HCT116 (cell line): ENCODE measurements around the gene EPHB2. TPM values are rescaled to one million over a fixed set of nuclear protein-coding genes. Genes with fewer than 3 reads are reported as not detected.

Experiments
- ATAC-seq: fragments of 200-7000 bp; cut with Tn5 transposase; 2 replicates; pipeline ENCODE4 v1.9.1; 2020; ENCODE audit warnings: mild to moderate bottlenecking, moderate library complexity
- BruUV-seq: library from RNA; stranded (reverse); fragments of 400-500 nt; replicated peaks from 2 replicates; lab custom pipeline; 2021; lab: Mats Ljungman, UMichigan
- CTCF ChIA-PET: fragments of 300-600 bp; sonication (Branson Sonifier 250); formaldehyde crosslinking; loops from one replicate; lab custom pipeline; 2021; ENCODE audit warnings: antibody characterized with exemption; lab: Charles Lee
- POLR2A ChIA-PET: fragments of 300-600, 350-600 bp; sonication (Branson Sonifier 250); formaldehyde crosslinking; loops from one replicate; lab custom pipeline; 2021; ENCODE audit warnings: antibody characterized with exemption; lab: Charles Lee
- RAD21 ChIA-PET, 2 experiments: fragments of 300-600 bp; sonication (Branson Sonifier 250); formaldehyde crosslinking; loops; one replicate each; lab custom pipeline; 2023; ENCODE audit warnings: low total read pairs in 2 of 2; ENCODE audit not compliant: uncharacterized antibody in 2 of 2, unreplicated experiment in 2 of 2, low non-redundant PET in 1 of 2; lab: Charles Lee
- DNase-seq: peaks from one replicate; pipeline ENCODE4 v3.0.0-alpha.2; 2010; ENCODE audit warnings: low read depth, low spot score
- H2AFZ ChIP-seq: fragments of 200-600 bp; shearing (Covaris generic), sonication (generic); 2 replicates; pipeline ENCODE4 v1.6.1; 2017; ENCODE audit warnings: low read depth, mixed run types, mixed read lengths, antibody characterized with exemption, low read length; ENCODE audit not compliant: poor library complexity, severe bottlenecking
- H3K27ac ChIP-seq: 2 replicates; pipeline ENCODE4 v1.5.1; 2012; ENCODE audit warnings: low read depth, low read length
- H3K27me3 ChIP-seq: fragments of 200-600 bp; sonication (generic); 2 replicates; pipeline ENCODE4 v1.6.1; 2016; ENCODE audit warnings: mixed run types, low read length, mixed read lengths; ENCODE audit not compliant: insufficient read depth
- H3K36me3 ChIP-seq, 2 experiments: fragments of 200-500 bp in 1 of 2; fragments of 200-600 bp in 1 of 2; sonication (Bioruptor generic) in 1 of 2; sonication (generic) in 1 of 2; 2 replicates each; pipeline versions ENCODE4 v1.5.1 to v1.6.1; 2014 to 2016; ENCODE audit warnings: low read length in 2 of 2, inconsistent platforms in 1 of 2, mixed read lengths in 1 of 2, mixed run types in 1 of 2; ENCODE audit not compliant: insufficient read depth in 2 of 2, control insufficient read depth in 1 of 2
- H3K4me1 ChIP-seq, 2 experiments: fragments of 200-600 bp in 1 of 2; sonication (generic) in 1 of 2; 2 replicates each; pipeline versions ENCODE4 v1.5.1 to v1.6.1; 2012 to 2017; ENCODE audit warnings: low read length in 2 of 2, inconsistent platforms in 1 of 2, mild to moderate bottlenecking in 1 of 2, mixed read lengths in 1 of 2, mixed run types in 1 of 2, moderate library complexity in 1 of 2; ENCODE audit not compliant: insufficient read depth in 2 of 2, control insufficient read depth in 1 of 2
- H3K4me2 ChIP-seq: fragments of 200-600 bp; sonication (generic); 2 replicates; pipeline ENCODE4 v1.6.1; 2017; ENCODE audit warnings: mixed run types, low read length, mixed read lengths
- H3K4me3 ChIP-seq, 2 experiments: fragments of 200-600 bp in 1 of 2; sonication (generic) in 1 of 2; replicated peaks in 1 of 2; 2 replicates each; pipeline ENCODE4 v1.5.1; 2011 to 2016; ENCODE audit warnings: low read length in 2 of 2, control low read depth in 1 of 2, low read depth in 1 of 2, mild to moderate bottlenecking in 1 of 2, mixed read lengths in 1 of 2, mixed run types in 1 of 2
- H3K79me2 ChIP-seq: fragments of 200-600 bp; sonication (generic); 2 replicates; pipeline ENCODE4 v1.6.1; 2017; ENCODE audit warnings: mild to moderate bottlenecking, mixed run types, low read length, moderate library complexity, mixed read lengths; ENCODE audit not compliant: insufficient read depth
- H3K9ac ChIP-seq: fragments of 200-600 bp; sonication (generic); 2 replicates; pipeline ENCODE4 v1.6.1; 2016; ENCODE audit warnings: low read length, mixed read lengths
- H3K9me2 ChIP-seq: fragments of 200-600 bp; sonication (generic), shearing (Covaris generic); 2 replicates; pipeline ENCODE4 v1.6.1; 2017; ENCODE audit warnings: mixed run types, mild to moderate bottlenecking, moderate library complexity; ENCODE audit not compliant: insufficient read depth
- H3K9me3 ChIP-seq, 2 experiments: fragments of 200-500 bp in 1 of 2; fragments of 200-600 bp in 1 of 2; sonication (Bioruptor generic) in 1 of 2; sonication (generic) in 1 of 2; 2 replicates each; pipeline ENCODE4 v1.6.1; 2014 to 2017; ENCODE audit warnings: low read length in 2 of 2, mixed read lengths in 2 of 2, inconsistent platforms in 1 of 2, low read depth in 1 of 2, mild to moderate bottlenecking in 1 of 2, mixed run types in 1 of 2, moderate library complexity in 1 of 2; ENCODE audit not compliant: control insufficient read depth in 1 of 2, insufficient read depth in 1 of 2
- H4K20me1 ChIP-seq: fragments of 200-600 bp; sonication (generic), shearing (Covaris generic); 2 replicates; pipeline ENCODE4 v1.6.1; 2017; ENCODE audit warnings: mixed run types, mild to moderate bottlenecking, moderate library complexity; ENCODE audit not compliant: insufficient read depth
- CEBPB ChIP-seq: IDR thresholded peaks from 2 replicates; pipeline ENCODE4 v1.6.1; 2012; ENCODE audit warnings: low read depth
- EGR1 ChIP-seq: IDR thresholded peaks from 2 replicates; pipeline ENCODE4 v1.6.1; 2012; ENCODE audit warnings: low read depth
- EZH2phosphoT487 ChIP-seq: fragments of 200-600 bp; IDR thresholded peaks from 2 replicates; pipeline ENCODE4 v1.6.1; 2018; ENCODE audit warnings: antibody characterized with exemption, borderline replicate concordance
- JUND ChIP-seq: IDR thresholded peaks from 2 replicates; pipeline ENCODE4 v1.6.1; 2012
- POLR2AphosphoS5 ChIP-seq: IDR thresholded peaks from 2 replicates; pipeline ENCODE4 v1.6.1; 2011; ENCODE audit warnings: mild to moderate bottlenecking, low read depth, low read length, moderate library complexity
- SIN3A ChIP-seq: IDR thresholded peaks from 2 replicates; pipeline ENCODE4 v1.6.1; 2012; ENCODE audit warnings: low read depth
- SP1 ChIP-seq: IDR thresholded peaks from 2 replicates; pipeline ENCODE4 v1.6.1; 2012; ENCODE audit warnings: low read depth
- SRF ChIP-seq: IDR thresholded peaks from 2 replicates; pipeline ENCODE4 v1.6.1; 2012; ENCODE audit warnings: low read depth
- ZFX ChIP-seq: fragments of 450-650 bp; IDR thresholded peaks from 2 replicates; pipeline ENCODE4 v1.6.1; 2017
- intact Hi-C: fragments of 100-400 bp; cut with micrococcal nuclease; formaldehyde crosslinking; loops from 2 replicates; pipeline ENCODE4 v1.10.0; 2022
- total RNA-seq: library from RNA; stranded (reverse); gene quantifications from one replicate; pipeline ENCODE4 v1.2.1, GENCODE V29; 2021; ENCODE audit not compliant: unreplicated experiment
- TF ChIP-seq, protein P1 (sequence below): IDR thresholded peaks from 2 replicates; pipeline ENCODE4 v1.6.1; 2012
- TF ChIP-seq, protein P2 (sequence below): IDR thresholded peaks from 2 replicates; pipeline ENCODE4 v1.6.1; 2011; ENCODE audit warnings: mild to moderate bottlenecking, low read length, moderate library complexity; ENCODE audit not compliant: insufficient replicate concordance; ENCODE audit errors: extremely low read depth
- TF ChIP-seq, protein P3 (sequence below): IDR thresholded peaks from 2 replicates; pipeline ENCODE4 v1.6.1; 2012

EPHB2 gene
- total RNA-seq, 1 experiment from 2014 or later, result 19.5 TPM

DNA sequence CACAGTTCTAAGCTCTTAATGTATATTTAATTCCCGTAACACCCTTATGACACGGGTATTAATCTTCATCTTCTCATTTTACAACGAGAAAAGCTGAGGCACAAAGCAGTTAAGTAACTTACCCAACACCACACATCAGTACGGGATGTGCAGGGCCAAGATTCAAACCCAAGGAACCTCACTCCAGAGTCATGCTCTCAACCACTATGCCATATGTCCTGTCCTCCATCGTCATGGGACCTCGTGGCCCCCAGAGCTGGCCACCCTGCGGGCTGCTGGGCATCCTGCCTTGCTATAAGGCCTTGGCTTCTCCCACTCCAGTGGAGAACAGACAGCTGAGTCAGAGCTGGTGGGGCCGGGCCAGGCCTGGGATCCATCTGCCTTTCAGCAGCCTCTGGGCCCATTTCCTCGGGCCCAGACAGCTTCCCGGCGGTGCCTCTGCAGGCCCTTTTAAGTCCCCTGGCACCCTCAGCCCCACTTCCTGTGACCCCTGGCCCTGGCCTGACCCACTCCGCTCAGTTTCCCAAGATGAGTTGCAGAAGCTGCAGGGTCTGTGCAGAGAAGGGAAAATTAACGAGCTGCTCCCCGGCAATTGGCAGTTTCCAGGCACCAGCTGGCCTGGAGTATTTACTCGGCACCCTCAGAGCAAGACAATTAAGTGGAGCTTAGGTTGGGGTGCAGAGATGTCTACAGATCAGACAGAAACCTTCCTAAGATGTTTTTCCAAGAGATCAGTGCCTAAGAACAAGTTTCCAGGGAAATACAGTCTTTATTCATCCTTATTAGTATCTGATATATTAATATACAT lies 98.2 kb downstream of the EPHB2 start (continued):
- TF ChIP-seq, protein P1, sequence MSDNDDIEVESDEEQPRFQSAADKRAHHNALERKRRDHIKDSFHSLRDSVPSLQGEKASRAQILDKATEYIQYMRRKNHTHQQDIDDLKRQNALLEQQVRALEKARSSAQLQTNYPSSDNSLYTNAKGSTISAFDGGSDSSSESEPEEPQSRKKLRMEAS, result no peak
- no peak for TF ChIP-seq ZFX
- no peak for TF ChIP-seq EGR1
- TF ChIP-seq CEBPB, result no peak
- TF ChIP-seq, all 23 proteins: peak for 0

DNA sequence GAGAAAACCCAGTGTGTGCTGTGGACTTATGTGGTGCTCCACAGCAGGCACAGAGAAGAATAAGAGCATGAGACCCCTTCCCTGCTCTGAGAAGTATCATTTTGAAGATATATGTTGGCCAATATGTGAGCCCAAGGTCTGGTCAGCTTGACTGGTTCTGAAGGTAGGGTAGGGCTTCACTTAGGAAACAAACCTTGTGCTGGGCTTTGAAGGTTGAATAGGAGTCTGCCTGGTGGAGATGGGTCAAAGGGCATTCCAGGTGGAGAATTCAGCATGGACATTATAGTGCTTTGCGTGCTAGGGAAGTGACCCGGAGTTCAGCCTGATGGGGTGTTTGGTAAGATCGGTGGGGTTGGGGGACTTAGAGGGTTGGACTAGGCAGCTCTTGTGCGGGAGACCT lies 99.1 kb downstream of the EPHB2 start:
- intact Hi-C loops, result no loop called here
- Histone ChIP-seq H3K4me2 (no peak overlapping the region), H3K36me3 (no peaks in the 10 kb centered on the region), H3K27ac (no peak overlapping the region), H3K79me2 (no peaks in the 10 kb centered on the region), H3K4me3 (no peak overlapping the region), H3K9ac (no peak overlapping the region), H3K4me1 (peaks cover 0 to 18% of the 10 kb centered on the region in 2 experiments; a peak in 3 of 4 replicates), H3K9me3 (no peaks in the 10 kb centered on the region), H3K9me2 (no peaks in the 10 kb centered on the region), H4K20me1 (no peaks in the 10 kb centered on the region), H2AFZ (no peak overlapping the region), H3K27me3 (no peaks in the 10 kb centered on the region)
- ATAC-seq, result no peak
- POLR2A ChIA-PET, result no interaction called here
- no TSS peak for BruUV-seq
- RAD21 ChIA-PET, result no interaction called here
- CTCF ChIA-PET, result no interaction called here
- DNase-seq, result no peak
- TF ChIP-seq EZH2phosphoT487, result no peak
- TF ChIP-seq, protein P1, result no peak
- no peak for TF ChIP-seq ZFX

DNA sequence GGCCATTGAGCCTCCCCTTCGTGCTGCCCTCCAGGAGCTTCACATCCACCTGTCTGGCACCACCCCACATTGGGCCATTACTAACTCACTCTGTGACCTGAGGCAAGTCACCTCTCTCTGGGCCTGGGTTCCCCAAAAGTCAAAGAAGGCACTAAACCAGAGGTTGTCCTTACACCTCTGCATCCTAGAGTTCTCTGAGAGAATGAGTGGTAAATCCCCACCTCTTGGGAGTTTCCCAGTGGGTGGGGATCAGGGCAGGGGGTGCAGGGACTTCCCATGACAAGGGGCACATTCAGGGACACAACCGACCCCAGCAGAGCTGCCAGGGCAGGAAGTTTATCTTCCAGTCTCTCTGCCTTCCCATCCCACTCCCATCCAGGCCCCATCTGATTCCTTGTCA lies 99.7 kb downstream of the EPHB2 start:
- H3K9me2 ChIP-seq, result no peaks in the 10 kb centered on the region
- H3K4me3 ChIP-seq, result no peak overlapping the region
- intact Hi-C loops, result no loop called here
- H4K20me1 ChIP-seq, result no peaks in the 10 kb centered on the region
- ChIA-PET CTCF (no interaction called here), POLR2A (no interaction called here), RAD21 (no interaction called here)
- no TSS peak for BruUV-seq
- peaks cover 0 to 12% of the 10 kb centered on the region in 2 experiments; a peak in 3 of 4 replicates for H3K4me1 ChIP-seq
- H3K9me3 ChIP-seq, result no peaks in the 10 kb centered on the region
- no peaks in the 10 kb centered on the region for H3K79me2 ChIP-seq
- no peak overlapping the region for H3K4me2 ChIP-seq
- ATAC-seq (no peak), DNase-seq (no peak)
- no peaks in the 10 kb centered on the region for H3K36me3 ChIP-seq
- H2AFZ ChIP-seq, result no peak overlapping the region
- H3K9ac ChIP-seq, result no peak overlapping the region
- H3K27me3 ChIP-seq, result no peaks in the 10 kb centered on the region
- H3K27ac ChIP-seq, result no peak overlapping the region
- TF ChIP-seq, protein P1, result no peak
- TF ChIP-seq SRF, result no peak
- no peak for TF ChIP-seq SP1
- no peak for TF ChIP-seq POLR2AphosphoS5
- TF ChIP-seq SIN3A, result no peak
- TF ChIP-seq, protein P2, sequence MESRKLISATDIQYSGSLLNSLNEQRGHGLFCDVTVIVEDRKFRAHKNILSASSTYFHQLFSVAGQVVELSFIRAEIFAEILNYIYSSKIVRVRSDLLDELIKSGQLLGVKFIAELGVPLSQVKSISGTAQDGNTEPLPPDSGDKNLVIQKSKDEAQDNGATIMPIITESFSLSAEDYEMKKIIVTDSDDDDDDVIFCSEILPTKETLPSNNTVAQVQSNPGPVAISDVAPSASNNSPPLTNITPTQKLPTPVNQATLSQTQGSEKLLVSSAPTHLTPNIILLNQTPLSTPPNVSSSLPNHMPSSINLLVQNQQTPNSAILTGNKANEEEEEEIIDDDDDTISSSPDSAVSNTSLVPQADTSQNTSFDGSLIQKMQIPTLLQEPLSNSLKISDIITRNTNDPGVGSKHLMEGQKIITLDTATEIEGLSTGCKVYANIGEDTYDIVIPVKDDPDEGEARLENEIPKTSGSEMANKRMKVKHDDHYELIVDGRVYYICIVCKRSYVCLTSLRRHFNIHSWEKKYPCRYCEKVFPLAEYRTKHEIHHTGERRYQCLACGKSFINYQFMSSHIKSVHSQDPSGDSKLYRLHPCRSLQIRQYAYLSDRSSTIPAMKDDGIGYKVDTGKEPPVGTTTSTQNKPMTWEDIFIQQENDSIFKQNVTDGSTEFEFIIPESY, result no peak
- no peak for TF ChIP-seq EZH2phosphoT487
- TF ChIP-seq, protein P3, sequence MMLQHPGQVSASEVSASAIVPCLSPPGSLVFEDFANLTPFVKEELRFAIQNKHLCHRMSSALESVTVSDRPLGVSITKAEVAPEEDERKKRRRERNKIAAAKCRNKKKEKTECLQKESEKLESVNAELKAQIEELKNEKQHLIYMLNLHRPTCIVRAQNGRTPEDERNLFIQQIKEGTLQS, result no peak
- TF ChIP-seq JUND, result no peak
